ENCODE results near the gene DPYSL5. TPM values are rescaled to one million over a fixed set of nuclear protein-coding genes. Genes with fewer than 3 reads are reported as not detected.

DPYSL5 gene
- total RNA-seq, 2 donors from 2014 or later: 3.1 to 3.5 TPM

GRCh38 chr2:26860211-26860850 lies 12.4 kb downstream of the DPYSL5 start:
- Histone ChIP-seq H3K9me3 (ENCODE audit: control insufficient read depth, low read length) (no peaks in the 10 kb centered on the region), H3K27me3 (ENCODE audit: control insufficient read depth, insufficient read depth, low read length, poor library complexity, severe bottlenecking) (peaks cover 25% of the 10 kb centered on the region), H3K27ac (ENCODE audit: low read depth, low read length) (no peak overlapping the region), H3K9ac (ENCODE audit: extremely low read depth, low read length, poor library complexity, severe bottlenecking) (no peak overlapping the region), H3K36me3 (ENCODE audit: control insufficient read depth, insufficient read depth, low read length) (no peaks in the 10 kb centered on the region), H3K4me3 (ENCODE audit: low read length) (no peak overlapping the region), H3K4me1 (ENCODE audit: control insufficient read depth, insufficient read depth, low read length) (no peaks in the 10 kb centered on the region)
- no peak overlapping the region for H3K27ac Mint-ChIP-seq
- H3K4me3 Mint-ChIP-seq: no peak overlapping the region
- no peak for DNase-seq
- no peaks in the 10 kb centered on the region for H3K36me3 Mint-ChIP-seq (ENCODE audit: low read depth)
- TF ChIP-seq, protein P1, sequence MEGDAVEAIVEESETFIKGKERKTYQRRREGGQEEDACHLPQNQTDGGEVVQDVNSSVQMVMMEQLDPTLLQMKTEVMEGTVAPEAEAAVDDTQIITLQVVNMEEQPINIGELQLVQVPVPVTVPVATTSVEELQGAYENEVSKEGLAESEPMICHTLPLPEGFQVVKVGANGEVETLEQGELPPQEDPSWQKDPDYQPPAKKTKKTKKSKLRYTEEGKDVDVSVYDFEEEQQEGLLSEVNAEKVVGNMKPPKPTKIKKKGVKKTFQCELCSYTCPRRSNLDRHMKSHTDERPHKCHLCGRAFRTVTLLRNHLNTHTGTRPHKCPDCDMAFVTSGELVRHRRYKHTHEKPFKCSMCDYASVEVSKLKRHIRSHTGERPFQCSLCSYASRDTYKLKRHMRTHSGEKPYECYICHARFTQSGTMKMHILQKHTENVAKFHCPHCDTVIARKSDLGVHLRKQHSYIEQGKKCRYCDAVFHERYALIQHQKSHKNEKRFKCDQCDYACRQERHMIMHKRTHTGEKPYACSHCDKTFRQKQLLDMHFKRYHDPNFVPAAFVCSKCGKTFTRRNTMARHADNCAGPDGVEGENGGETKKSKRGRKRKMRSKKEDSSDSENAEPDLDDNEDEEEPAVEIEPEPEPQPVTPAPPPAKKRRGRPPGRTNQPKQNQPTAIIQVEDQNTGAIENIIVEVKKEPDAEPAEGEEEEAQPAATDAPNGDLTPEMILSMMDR (conservative IDR thresholded peaks at IDR 0.05): no peak
- H3K27me3 Mint-ChIP-seq (ENCODE audit: insufficient read depth): peaks cover 46% of the 10 kb centered on the region
- no peaks in the 10 kb centered on the region for H3K9me3 Mint-ChIP-seq
- H3K4me1 Mint-ChIP-seq: no peaks in the 10 kb centered on the region
- WGBS, 2 experiments (ENCODE audit: insufficient coverage in 1 of 2, insufficient read length in 1 of 2): 85% methylated on average over 2 of the region's 3 CpGs; no CpG with 5 or more reads in 1 of the 2 experiments

- H3K9me3 ChIP-seq (ENCODE audit: control insufficient read depth, low read length): no peaks in the 10 kb centered on the region
- Mint-ChIP-seq H3K27ac (no peak overlapping the region), H3K27me3 (ENCODE audit: insufficient read depth) (peaks cover 36% of the 10 kb centered on the region), H3K36me3 (ENCODE audit: low read depth) (no peaks in the 10 kb centered on the region), H3K9me3 (no peaks in the 10 kb centered on the region), H3K4me3 (no peak overlapping the region), H3K4me1 (no peaks in the 10 kb centered on the region)
- DNase-seq: no peak
- H3K27me3 ChIP-seq (ENCODE audit: control insufficient read depth, insufficient read depth, low read length, poor library complexity, severe bottlenecking): peaks cover 25% of the 10 kb centered on the region
- no peaks in the 10 kb centered on the region for H3K4me1 ChIP-seq (ENCODE audit: control insufficient read depth, insufficient read depth, low read length)
- no peak overlapping the region for H3K4me3 ChIP-seq (ENCODE audit: low read length)
- 96% methylated on average over 2 of the region's 2 CpGs; no CpG with 5 or more reads in 1 of the 2 experiments for WGBS, 2 experiments (ENCODE audit: insufficient coverage in 1 of 2, insufficient read length in 1 of 2)
- TF ChIP-seq, protein P1 (conservative IDR thresholded peaks at IDR 0.05): no peak
- H3K27ac ChIP-seq (ENCODE audit: low read depth, low read length): no peak overlapping the region
- no peaks in the 10 kb centered on the region for H3K36me3 ChIP-seq (ENCODE audit: control insufficient read depth, insufficient read depth, low read length)
- no peak overlapping the region for H3K9ac ChIP-seq (ENCODE audit: extremely low read depth, low read length, poor library complexity, severe bottlenecking)
These were observed 13.8 kb downstream of the DPYSL5 start for GRCh38 chr2:26861610-26862224.

- Histone ChIP-seq H3K4me1 (ENCODE audit: control insufficient read depth, insufficient read depth, low read length) (no peaks in the 10 kb centered on the region), H3K36me3 (ENCODE audit: control insufficient read depth, insufficient read depth, low read length) (no peaks in the 10 kb centered on the region), H3K27me3 (ENCODE audit: control insufficient read depth, insufficient read depth, low read length, poor library complexity, severe bottlenecking) (peaks cover 28% of the 10 kb centered on the region), H3K4me3 (ENCODE audit: low read length) (no peak overlapping the region), H3K9ac (ENCODE audit: extremely low read depth, low read length, poor library complexity, severe bottlenecking) (no peak overlapping the region), H3K27ac (ENCODE audit: low read depth, low read length) (no peak overlapping the region), H3K9me3 (ENCODE audit: control insufficient read depth, low read length) (no peaks in the 10 kb centered on the region)
- TF ChIP-seq, protein P1 (conservative IDR thresholded peaks at IDR 0.05): no peak
- Mint-ChIP-seq H3K27ac (no peak overlapping the region), H3K9me3 (no peaks in the 10 kb centered on the region), H3K27me3 (ENCODE audit: insufficient read depth) (peaks cover 35% of the 10 kb centered on the region), H3K4me3 (no peak overlapping the region), H3K36me3 (ENCODE audit: low read depth) (no peaks in the 10 kb centered on the region), H3K4me1 (no peaks in the 10 kb centered on the region)
- WGBS, 2 experiments (ENCODE audit: insufficient coverage in 1 of 2, insufficient read length in 1 of 2): 87 to 100% methylated on average over 1 to 2 of the region's 2 CpGs
- no peak for DNase-seq
These were observed 16.3 kb downstream of the DPYSL5 start for GRCh38 chr2:26864226-26864625.
